Fibroblast of mammary gland (primary cell): Measurements from ENCODE around the gene FBXL16.
"Not testable (repeated sequence)": the region's sequence is repeated elsewhere in the genome, so short reads cannot be mapped to it uniquely, and the experiment has no call there.

Experiments
- DNase-seq: peaks from one replicate; pipeline ENCODE4 v3.0.0-alpha.2; 2010; ENCODE audit warnings: low read depth
- H3K4me3 ChIP-seq: 2 replicates; pipeline ENCODE4 v1.5.1; 2011; ENCODE audit warnings: low read depth, mild to moderate bottlenecking, low read length, moderate library complexity; ENCODE audit not compliant: control insufficient read depth
- CTCF ChIP-seq: conservative IDR thresholded peaks from 2 replicates; pipeline ENCODE4 v1.5.1; 2011; ENCODE audit warnings: low read depth, low read length, inconsistent platforms; ENCODE audit not compliant: control insufficient read depth, insufficient read depth

FBXL16 gene

GRCh38 chr16:705431-706188, at the start of gene FBXL16:
TSS of gene FBXL16 (minus strand) at chr16:705801. CDS start at chr16:697405, 8,396 bp downstream.
- H3K4me3 ChIP-seq: no peak within 1 kb of the TSS
- DNase-seq: no peak
- TF ChIP-seq CTCF: no peak

GRCh38 chr16:754656-755055, 49.1 kb upstream of the FBXL16 start:
- no peak overlapping the region for H3K4me3 ChIP-seq
- no peak for TF ChIP-seq CTCF
- DNase-seq: no peak

GRCh38 chr16:754121-754607, 48.6 kb upstream of the FBXL16 start:
- not testable (repeated sequence) for H3K4me3 ChIP-seq, DNase-seq

- no peak for TF ChIP-seq CTCF
- DNase-seq: no peak
- no peak overlapping the region for H3K4me3 ChIP-seq
These were observed 46.4 kb upstream of the FBXL16 start for GRCh38 chr16:752007-752312.

GRCh38 chr16:751152-752006, 45.8 kb upstream of the FBXL16 start:
- H3K4me3 ChIP-seq: no peak overlapping the region
- no peak for TF ChIP-seq CTCF
- no peak for DNase-seq

GRCh38 chr16:750485-750884, 44.9 kb upstream of the FBXL16 start:
- no peak for DNase-seq
- no peak for TF ChIP-seq CTCF
- no peak overlapping the region for H3K4me3 ChIP-seq

GRCh38 chr16:749010-749409, 43.4 kb upstream of the FBXL16 start:
- peak; percentile 67 for DNase-seq
- no peak overlapping the region for H3K4me3 ChIP-seq
- TF ChIP-seq CTCF: no peak
